Peyer's patch (tissue), 4 donors: Measurements from ENCODE around the gene SLC17A7.

Experiments
- CTCF ChIP-seq, 6 experiments: fragments of 450-650 bp in 4 of 6; fragments of 200-600 bp in 2 of 6; sonication (generic) in 1 of 6; IDR thresholded peaks; one replicate each; pipeline ENCODE4 v1.5.1; 2017 to 2019; ENCODE audit warnings: antibody characterized with exemption in 6 of 6, mild to moderate bottlenecking in 3 of 6, moderate library complexity in 1 of 6
- POLR2A ChIP-seq, 2 donors: fragments of 450-650 bp; IDR thresholded peaks; one replicate each; pipeline ENCODE4 v1.5.1; 2017; ENCODE audit warnings: antibody characterized with exemption in 2 of 2, mild to moderate bottlenecking in 2 of 2, moderate library complexity in 2 of 2

DNA sequence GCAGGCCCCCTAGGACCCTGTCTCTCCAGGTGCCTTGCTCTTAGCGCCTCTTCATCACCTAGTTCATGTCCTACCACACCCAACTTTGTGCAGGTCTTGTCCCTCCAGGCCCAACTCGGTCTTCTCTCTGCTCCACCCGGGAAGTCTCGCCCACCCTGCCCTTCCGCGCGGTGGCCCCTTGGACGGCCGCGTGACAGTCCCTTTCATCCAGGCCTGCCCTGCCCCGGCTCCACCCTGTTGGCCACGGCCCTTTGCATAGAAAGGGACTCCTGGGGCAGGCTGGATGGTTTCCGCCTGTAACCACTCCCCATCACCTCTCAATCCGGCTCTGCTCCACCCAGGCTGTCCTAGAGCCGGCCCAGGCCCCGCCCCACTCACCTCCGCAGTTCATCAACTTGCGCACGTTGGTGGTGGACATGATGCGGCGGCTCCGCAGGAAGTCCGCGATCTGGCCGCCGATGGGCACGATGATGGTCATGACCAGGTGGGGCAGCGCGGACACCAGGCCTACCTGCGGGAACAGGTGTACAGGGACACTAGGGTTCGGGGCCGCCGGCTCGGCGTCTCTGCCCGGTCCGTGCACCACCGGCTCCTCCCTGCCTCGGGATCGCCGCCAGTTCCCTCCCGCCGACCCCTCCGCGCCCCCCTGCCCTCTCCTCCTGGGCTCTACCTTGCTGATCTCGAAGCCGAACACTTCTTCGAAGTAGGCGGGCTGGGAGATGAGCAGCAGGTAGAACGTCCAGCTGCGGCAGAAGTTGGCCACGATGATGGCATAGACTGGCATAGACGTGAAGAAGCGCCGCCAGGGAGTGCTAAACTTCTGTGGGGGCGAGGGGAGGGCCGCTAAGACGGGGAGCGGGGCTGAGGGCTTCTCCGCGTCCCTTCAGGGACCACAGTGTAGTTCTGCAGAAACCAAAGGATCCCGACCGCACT, 8.9 kb downstream of the SLC17A7 start:
- TF ChIP-seq POLR2A (IDR thresholded peaks at IDR 0.05) (no peak), CTCF (IDR thresholded peaks at IDR 0.05) (no peak)
